Islet precursor cell (in vitro differentiated cells): ENCODE data around the gene MINDY4.
"Not testable (repeated sequence)": the region's sequence is repeated elsewhere in the genome, so short reads cannot be mapped to it uniquely, and the experiment has no call there.

ENCODE experiments used
- DNase-seq: peaks from one replicate; pipeline ENCODE4 v3.0.0-alpha.2; 2018

MINDY4 gene

GRCh38 chr7:30805081-30805691, 34.0 kb downstream of the MINDY4 start:
- DNase-seq, result no peak

GRCh38 chr7:30805931-30806330, 34.7 kb downstream of the MINDY4 start:
- no peak for DNase-seq

- not testable (repeated sequence) for DNase-seq
Observed at GRCh38 chr7:30807477-30807876, 36.3 kb downstream of the MINDY4 start.

- not testable (repeated sequence) for DNase-seq
Observed at GRCh38 chr7:30807941-30808340, 36.7 kb downstream of the MINDY4 start.

GRCh38 chr7:30810986-30811385, 39.8 kb downstream of the MINDY4 start:
- no peak for DNase-seq

GRCh38 chr7:30812676-30813075, 41.5 kb downstream of the MINDY4 start:
- no peak for DNase-seq

- no peak for DNase-seq
Observed at GRCh38 chr7:30813466-30813865, 42.2 kb downstream of the MINDY4 start.

- no peak for DNase-seq
Observed at GRCh38 chr7:30814700-30815387, 43.6 kb downstream of the MINDY4 start.

GRCh38 chr7:30815388-30815854, 44.2 kb downstream of the MINDY4 start:
- no peak for DNase-seq

GRCh38 chr7:30815951-30816644, 44.9 kb downstream of the MINDY4 start:
- DNase-seq, result no peak

- DNase-seq, result no peak
Observed at GRCh38 chr7:30816645-30817370, 45.6 kb downstream of the MINDY4 start.

- DNase-seq, result no peak
Observed at GRCh38 chr7:30817371-30817767, 46.2 kb downstream of the MINDY4 start.

- no peak for DNase-seq
Observed at GRCh38 chr7:30824821-30825720, 53.9 kb downstream of the MINDY4 start.

GRCh38 chr7:30826181-30826580, 55.0 kb downstream of the MINDY4 start:
- DNase-seq, result no peak

- no peak for DNase-seq
Observed at GRCh38 chr7:30828591-30828990, 57.4 kb downstream of the MINDY4 start.

GRCh38 chr7:30829471-30829870, 58.3 kb downstream of the MINDY4 start:
- DNase-seq, result no peak

- no peak for DNase-seq
Observed at GRCh38 chr7:30831227-30831626, 60.0 kb downstream of the MINDY4 start.

GRCh38 chr7:30831936-30832335, 60.7 kb downstream of the MINDY4 start:
- no peak for DNase-seq

GRCh38 chr7:30834017-30834674, 62.9 kb downstream of the MINDY4 start:
- not testable (repeated sequence) for DNase-seq

- no peak for DNase-seq
Observed at GRCh38 chr7:30835396-30835915, 64.2 kb downstream of the MINDY4 start.

- no peak for DNase-seq
Observed at GRCh38 chr7:30836991-30837390, 65.8 kb downstream of the MINDY4 start.
